HepG2 (cell line): Measurements from ENCODE around the gene RCOR1. TPM values are rescaled to one million over a fixed set of nuclear protein-coding genes. Genes with fewer than 3 reads are reported as not detected.

Experiments
- polyA plus RNA-seq, 8 experiments: library from polyadenylated mRNA; depleted of rRNA in 3 of 8; stranded (reverse) in 7 of 8; unstranded in 1 of 8; fragments of >200 nt; fragmentation: Illumina TruSeq in 4 of 8; extraction: Trizol in 4 of 8; gene quantifications; 2 replicates each; pipeline versions ENCODE4 v1.2.1 to v1.2.3, GENCODE V29; 2011 to 2016; ENCODE audit warnings: low read depth in 4 of 8, missing spikeins in 1 of 8, mixed read lengths in 1 of 8; ENCODE audit not compliant: insufficient read depth in 1 of 8
- total RNA-seq, 5 experiments: library from RNA; depleted of rRNA; stranded (reverse); fragments of >200 nt; fragmentation: Illumina TruSeq; extraction: Trizol; gene quantifications; 2 replicates each; pipeline ENCODE4 v1.2.3, GENCODE V29; 2016; ENCODE audit warnings: low read depth in 1 of 5
- TF ChIP-seq, protein P1 (sequence below): sonication (generic); formaldehyde crosslinking; IDR thresholded peaks from 2 replicates; pipeline ENCODE4 v1.4.0; 2020; ENCODE audit warnings: missing genetic modification reagents, borderline replicate concordance
- TF ChIP-seq, protein P2 (sequence below): sonication (generic); formaldehyde crosslinking; IDR thresholded peaks from 2 replicates; pipeline ENCODE4 v1.5.0; 2020; ENCODE audit warnings: mild to moderate bottlenecking, missing genetic modification reagents, borderline replicate concordance

The RCOR1 gene
- total and polyA plus RNA-seq, 2 of the 13 experiments (the other 11 are each of a cell fraction or from before 2014, with no cell fraction given): 10.2 to 11.1 TPM

GRCh38 chr14:102659797-102660196 lies 67.3 kb downstream of the RCOR1 start (continued):
- TF ChIP-seq, protein P1, sequence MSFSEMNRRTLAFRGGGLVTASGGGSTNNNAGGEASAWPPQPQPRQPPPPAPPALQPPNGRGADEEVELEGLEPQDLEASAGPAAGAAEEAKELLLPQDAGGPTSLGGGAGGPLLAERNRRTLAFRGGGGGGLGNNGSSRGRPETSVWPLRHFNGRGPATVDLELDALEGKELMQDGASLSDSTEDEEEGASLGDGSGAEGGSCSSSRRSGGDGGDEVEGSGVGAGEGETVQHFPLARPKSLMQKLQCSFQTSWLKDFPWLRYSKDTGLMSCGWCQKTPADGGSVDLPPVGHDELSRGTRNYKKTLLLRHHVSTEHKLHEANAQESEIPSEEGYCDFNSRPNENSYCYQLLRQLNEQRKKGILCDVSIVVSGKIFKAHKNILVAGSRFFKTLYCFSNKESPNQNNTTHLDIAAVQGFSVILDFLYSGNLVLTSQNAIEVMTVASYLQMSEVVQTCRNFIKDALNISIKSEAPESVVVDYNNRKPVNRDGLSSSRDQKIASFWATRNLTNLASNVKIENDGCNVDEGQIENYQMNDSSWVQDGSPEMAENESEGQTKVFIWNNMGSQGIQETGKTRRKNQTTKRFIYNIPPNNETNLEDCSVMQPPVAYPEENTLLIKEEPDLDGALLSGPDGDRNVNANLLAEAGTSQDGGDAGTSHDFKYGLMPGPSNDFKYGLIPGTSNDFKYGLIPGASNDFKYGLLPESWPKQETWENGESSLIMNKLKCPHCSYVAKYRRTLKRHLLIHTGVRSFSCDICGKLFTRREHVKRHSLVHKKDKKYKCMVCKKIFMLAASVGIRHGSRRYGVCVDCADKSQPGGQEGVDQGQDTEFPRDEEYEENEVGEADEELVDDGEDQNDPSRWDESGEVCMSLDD (CRISPR knock-in tag): no peak
- TF ChIP-seq, protein P2, sequence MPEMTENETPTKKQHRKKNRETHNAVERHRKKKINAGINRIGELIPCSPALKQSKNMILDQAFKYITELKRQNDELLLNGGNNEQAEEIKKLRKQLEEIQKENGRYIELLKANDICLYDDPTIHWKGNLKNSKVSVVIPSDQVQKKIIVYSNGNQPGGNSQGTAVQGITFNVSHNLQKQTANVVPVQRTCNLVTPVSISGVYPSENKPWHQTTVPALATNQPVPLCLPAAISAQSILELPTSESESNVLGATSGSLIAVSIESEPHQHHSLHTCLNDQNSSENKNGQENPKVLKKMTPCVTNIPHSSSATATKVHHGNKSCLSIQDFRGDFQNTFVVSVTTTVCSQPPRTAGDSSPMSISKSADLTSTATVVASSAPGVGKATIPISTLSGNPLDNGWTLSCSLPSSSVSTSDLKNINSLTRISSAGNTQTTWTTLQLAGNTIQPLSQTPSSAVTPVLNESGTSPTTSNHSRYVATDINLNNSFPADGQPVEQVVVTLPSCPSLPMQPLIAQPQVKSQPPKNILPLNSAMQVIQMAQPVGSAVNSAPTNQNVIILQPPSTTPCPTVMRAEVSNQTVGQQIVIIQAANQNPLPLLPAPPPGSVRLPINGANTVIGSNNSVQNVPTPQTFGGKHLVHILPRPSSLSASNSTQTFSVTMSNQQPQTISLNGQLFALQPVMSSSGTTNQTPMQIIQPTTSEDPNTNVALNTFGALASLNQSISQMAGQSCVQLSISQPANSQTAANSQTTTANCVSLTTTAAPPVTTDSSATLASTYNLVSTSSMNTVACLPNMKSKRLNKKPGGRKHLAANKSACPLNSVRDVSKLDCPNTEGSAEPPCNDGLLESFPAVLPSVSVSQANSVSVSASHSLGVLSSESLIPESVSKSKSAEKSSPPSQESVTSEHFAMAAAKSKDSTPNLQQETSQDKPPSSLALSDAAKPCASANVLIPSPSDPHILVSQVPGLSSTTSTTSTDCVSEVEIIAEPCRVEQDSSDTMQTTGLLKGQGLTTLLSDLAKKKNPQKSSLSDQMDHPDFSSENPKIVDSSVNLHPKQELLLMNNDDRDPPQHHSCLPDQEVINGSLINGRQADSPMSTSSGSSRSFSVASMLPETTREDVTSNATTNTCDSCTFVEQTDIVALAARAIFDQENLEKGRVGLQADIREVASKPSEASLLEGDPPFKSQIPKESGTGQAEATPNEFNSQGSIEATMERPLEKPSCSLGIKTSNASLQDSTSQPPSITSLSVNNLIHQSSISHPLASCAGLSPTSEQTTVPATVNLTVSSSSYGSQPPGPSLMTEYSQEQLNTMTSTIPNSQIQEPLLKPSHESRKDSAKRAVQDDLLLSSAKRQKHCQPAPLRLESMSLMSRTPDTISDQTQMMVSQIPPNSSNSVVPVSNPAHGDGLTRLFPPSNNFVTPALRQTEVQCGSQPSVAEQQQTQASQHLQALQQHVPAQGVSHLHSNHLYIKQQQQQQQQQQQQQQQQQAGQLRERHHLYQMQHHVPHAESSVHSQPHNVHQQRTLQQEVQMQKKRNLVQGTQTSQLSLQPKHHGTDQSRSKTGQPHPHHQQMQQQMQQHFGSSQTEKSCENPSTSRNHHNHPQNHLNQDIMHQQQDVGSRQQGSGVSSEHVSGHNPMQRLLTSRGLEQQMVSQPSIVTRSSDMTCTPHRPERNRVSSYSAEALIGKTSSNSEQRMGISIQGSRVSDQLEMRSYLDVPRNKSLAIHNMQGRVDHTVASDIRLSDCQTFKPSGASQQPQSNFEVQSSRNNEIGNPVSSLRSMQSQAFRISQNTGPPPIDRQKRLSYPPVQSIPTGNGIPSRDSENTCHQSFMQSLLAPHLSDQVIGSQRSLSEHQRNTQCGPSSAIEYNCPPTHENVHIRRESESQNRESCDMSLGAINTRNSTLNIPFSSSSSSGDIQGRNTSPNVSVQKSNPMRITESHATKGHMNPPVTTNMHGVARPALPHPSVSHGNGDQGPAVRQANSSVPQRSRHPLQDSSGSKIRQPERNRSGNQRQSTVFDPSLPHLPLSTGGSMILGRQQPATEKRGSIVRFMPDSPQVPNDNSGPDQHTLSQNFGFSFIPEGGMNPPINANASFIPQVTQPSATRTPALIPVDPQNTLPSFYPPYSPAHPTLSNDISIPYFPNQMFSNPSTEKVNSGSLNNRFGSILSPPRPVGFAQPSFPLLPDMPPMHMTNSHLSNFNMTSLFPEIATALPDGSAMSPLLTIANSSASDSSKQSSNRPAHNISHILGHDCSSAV (CRISPR knock-in tag): no peak
- TF ChIP-seq, all 625 proteins: peak for 0
